ENCODE measurements around the gene PLA2G4B.

PLA2G4B gene

DNA sequence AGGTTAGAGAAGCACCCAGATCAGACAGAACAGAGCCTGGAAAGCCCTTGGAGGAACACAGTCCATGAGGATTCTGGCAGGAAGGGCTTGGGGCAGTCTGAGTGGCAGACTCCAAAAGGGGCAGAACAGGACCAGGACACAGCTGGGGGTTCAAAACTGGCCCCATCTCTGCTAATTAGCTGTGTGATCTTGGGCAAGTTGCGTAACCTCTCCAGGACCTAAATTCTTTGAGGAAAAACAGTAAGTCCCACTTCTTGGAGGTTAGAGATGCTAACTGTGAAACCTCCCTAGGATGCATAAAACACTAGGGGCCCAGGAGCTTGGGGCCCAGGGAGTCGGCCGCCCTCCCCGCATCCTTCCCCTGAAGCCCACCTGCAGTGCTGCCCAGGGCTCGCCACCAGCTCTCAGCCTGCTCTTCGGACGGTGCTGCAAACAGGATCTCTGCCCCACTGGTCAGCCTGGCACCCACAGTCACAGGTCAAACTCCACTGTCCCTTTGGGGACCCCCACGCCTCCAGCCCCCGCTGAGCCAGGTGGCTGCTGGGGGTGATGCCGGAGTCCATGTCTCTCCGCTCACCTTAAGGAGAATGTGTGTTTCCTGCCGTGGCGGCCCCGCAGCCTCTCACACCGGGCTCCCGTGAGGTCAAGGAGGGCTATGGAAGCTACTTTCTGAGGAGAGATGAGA lies 12.0 kb downstream of the PLA2G4B start:
- no peak for FAIRE-seq
- TF ChIP-seq, protein P1, sequence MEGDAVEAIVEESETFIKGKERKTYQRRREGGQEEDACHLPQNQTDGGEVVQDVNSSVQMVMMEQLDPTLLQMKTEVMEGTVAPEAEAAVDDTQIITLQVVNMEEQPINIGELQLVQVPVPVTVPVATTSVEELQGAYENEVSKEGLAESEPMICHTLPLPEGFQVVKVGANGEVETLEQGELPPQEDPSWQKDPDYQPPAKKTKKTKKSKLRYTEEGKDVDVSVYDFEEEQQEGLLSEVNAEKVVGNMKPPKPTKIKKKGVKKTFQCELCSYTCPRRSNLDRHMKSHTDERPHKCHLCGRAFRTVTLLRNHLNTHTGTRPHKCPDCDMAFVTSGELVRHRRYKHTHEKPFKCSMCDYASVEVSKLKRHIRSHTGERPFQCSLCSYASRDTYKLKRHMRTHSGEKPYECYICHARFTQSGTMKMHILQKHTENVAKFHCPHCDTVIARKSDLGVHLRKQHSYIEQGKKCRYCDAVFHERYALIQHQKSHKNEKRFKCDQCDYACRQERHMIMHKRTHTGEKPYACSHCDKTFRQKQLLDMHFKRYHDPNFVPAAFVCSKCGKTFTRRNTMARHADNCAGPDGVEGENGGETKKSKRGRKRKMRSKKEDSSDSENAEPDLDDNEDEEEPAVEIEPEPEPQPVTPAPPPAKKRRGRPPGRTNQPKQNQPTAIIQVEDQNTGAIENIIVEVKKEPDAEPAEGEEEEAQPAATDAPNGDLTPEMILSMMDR (IDR thresholded peaks at IDR 0.05; ENCODE audit: insufficient read depth, missing control alignments), result no peak
- DNase-seq (ENCODE audit: insufficient read length, low spot score), result no peak

DNA sequence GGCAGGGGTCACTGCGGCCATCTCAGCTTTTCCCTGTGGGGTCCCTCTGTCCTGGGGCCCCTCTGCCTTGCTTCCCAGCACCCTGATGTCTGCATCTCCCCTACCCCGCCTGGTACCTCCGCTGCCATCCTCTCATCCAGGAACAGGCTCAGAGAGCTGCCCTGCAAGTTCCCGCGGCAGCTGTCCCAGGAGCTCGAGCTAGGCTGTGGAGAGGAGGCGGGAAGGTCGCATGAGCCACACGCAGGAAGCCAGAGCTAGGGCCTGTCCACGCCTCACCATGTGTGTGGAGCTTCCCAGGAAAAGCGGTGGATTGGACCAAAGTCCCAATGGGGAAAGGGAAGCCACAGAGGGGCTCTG lies 12.5 kb downstream of the PLA2G4B start:
- FAIRE-seq (no peak), DNase-seq (ENCODE audit: insufficient read length, low spot score) (no peak)
- TF ChIP-seq, protein P1 (IDR thresholded peaks at IDR 0.05; ENCODE audit: insufficient read depth, missing control alignments), result no peak

DNA sequence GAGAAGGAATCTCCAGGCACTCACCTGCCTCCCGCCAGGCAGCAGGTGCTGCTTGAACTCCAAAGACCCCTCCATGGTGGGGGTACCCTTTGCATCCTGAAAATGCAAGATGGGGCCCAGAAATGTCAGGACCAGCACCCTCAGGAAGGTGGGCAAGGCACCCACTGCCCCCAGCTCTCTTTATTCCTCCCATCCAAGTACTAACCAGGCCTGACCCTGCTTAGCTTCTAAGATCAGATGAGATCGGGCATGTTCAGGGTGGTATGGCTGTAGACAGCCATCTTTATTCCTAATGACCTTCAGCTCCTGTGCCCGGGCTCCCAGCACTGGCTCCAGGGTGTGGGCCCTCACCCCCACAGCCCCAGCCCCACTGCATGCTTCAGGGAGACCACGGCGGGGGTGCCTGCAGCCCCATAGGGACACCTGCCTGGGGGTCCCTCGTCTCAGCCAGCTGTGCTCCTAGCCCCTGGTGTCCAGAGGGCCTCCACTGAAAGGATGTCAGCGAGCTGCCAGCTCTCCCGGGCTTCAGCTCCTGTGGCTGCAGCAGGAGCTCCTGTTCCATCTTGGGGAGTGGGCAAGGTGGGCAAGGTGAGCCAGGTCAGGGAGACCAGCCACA lies 13.2 kb downstream of the PLA2G4B start:
- TF ChIP-seq, protein P1 (IDR thresholded peaks at IDR 0.05; ENCODE audit: insufficient read depth, missing control alignments), result no peak
- no peak for DNase-seq (ENCODE audit: insufficient read length, low spot score)
- no peak for FAIRE-seq

DNA sequence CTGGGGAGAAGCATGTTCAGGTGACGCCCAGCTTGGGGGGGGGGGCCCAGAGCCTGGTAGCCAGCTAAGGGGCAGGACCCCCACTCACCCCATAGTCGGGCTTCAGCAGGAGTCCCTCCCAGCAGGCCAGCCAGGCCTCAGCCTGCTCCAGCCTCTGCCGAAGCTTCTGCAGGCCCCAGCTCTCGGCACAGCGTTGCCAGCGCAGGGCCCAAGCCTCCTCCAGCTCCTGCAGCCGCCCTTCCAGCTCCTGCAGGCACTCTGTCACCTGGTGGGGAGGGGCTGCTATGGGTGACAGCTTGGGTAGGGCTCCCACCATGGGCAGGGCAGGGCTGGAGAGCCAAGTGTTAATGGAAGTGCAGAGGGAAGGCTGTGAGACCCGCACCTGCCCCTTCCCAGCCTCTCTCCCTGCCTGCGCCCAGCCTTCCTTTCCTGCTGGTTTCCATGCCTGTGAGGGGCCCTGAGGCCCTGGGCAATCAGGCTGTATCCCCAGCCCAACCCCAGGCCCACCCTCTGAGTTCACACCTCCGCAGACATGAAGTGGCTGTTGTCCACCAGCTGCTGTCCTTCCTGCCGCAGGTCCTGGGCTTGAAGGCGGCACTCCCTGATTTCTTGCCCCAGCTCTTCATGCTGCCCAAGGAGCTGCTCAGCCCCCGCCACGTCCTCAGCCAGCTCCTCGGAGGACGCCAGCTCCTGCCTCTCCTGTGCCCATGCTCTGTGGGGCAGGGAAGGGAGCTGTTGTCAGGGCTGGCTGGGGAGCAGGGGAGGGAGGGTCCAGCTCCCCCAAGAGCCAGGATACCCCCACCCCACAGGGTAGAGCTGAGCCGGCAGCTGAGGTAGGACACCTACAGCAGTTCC lies 14.3 kb downstream of the PLA2G4B start:
- TF ChIP-seq, protein P1 (IDR thresholded peaks at IDR 0.05; ENCODE audit: insufficient read depth, missing control alignments), result no peak
- FAIRE-seq, result no peak
- no peak for DNase-seq (ENCODE audit: insufficient read length, low spot score)

DNA sequence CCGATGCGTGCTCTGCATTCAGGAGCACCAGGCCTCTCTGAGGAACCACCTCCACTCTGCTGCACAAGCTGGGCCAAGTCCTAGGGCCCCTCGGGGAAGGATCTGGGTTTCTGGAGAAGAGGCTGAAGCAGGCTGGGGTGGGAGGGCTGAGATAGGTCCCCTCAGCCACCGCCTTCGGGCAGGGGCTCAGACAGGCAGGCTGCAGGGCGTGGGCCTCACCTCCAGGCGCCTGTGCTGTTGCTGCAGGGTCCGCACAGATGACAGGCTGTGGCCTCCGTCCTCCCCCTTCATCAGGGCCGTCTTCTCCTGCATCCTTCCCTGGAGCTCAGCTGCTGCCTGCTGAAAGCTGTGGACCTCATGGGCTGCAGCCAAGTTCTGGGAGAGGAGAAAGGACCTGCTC lies 15.2 kb downstream of the PLA2G4B start:
- no peak for DNase-seq (ENCODE audit: insufficient read length, low spot score)
- no peak for FAIRE-seq
- TF ChIP-seq, protein P1 (IDR thresholded peaks at IDR 0.05; ENCODE audit: insufficient read depth, missing control alignments), result no peak

DNA sequence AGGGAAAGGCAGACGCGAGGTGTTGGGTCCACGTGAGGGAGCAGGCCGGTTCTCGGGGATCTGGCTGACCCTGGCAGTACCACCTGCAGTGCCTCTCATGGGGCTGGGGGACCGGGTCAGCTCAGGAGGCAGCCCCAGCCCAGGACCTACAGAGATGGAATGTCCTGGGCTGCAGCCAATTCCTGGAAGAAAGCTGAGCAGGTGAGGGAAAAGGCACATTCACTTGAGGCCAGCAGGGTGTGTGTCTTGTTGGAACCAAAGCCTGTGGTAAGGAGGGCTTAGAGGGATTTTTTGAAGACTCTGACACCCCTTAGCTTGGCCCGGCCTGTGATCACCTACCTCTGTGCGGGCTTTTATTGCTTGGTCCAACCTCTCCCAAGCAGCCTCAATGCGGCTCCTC lies 15.8 kb downstream of the PLA2G4B start:
- FAIRE-seq, result no peak
- no peak for DNase-seq (ENCODE audit: insufficient read length, low spot score)
- TF ChIP-seq, protein P1 (IDR thresholded peaks at IDR 0.05; ENCODE audit: insufficient read depth, missing control alignments), result no peak
